T-helper 17 cell (primary cell): ENCODE results near the gene HAGH. TPM values are rescaled to one million over a fixed set of nuclear protein-coding genes. Genes with fewer than 3 reads are reported as not detected.

Source experiments
- ATAC-seq: fragments of 150-1000 bp; cut with Tn5 transposase; 2 replicates; pipeline ENCODE4 v1.10.0; 2021; ENCODE audit warnings: mild to moderate bottlenecking, moderate library complexity
- DNase-seq, 3 donors: peaks; one replicate each; pipeline versions ENCODE4 v3.0.0 to v3.0.0-alpha.2; 2020 to 2021
- H3K9me3 ChIP-seq: one replicate; pipeline ENCODE4 v1.7.0; 2013; ENCODE audit warnings: low read length, mild to moderate bottlenecking; ENCODE audit not compliant: control insufficient read depth, poor library complexity, severe bottlenecking
- H3K27ac Mint-ChIP-seq: one replicate; pipeline ENCODE4 v1.8.0; 2022; ENCODE audit warnings: mild to moderate bottlenecking, moderate library complexity, mixed read lengths
- H3K27me3 Mint-ChIP-seq: one replicate; pipeline ENCODE4 v1.8.0; 2022; ENCODE audit warnings: mixed read lengths
- H3K36me3 Mint-ChIP-seq: one replicate; pipeline ENCODE4 v1.8.0; 2022; ENCODE audit warnings: low read depth, mixed read lengths
- H3K4me1 Mint-ChIP-seq: one replicate; pipeline ENCODE4 v1.8.0; 2022; ENCODE audit warnings: mild to moderate bottlenecking, mixed read lengths
- H3K4me3 Mint-ChIP-seq: one replicate; pipeline ENCODE4 v1.8.0; 2022; ENCODE audit warnings: mild to moderate bottlenecking, moderate library complexity, mixed read lengths
- total RNA-seq, 4 donors: library from RNA in 2 of 4; stranded (reverse) in 2 of 4; gene quantifications; one replicate each; pipeline ENCODE4 v1.2.3 and lab custom pipeline; 2022 to 2026

The HAGH gene
- total RNA-seq, 2 donors from 2014 or later, result 35.8 to 37.9 TPM

DNA sequence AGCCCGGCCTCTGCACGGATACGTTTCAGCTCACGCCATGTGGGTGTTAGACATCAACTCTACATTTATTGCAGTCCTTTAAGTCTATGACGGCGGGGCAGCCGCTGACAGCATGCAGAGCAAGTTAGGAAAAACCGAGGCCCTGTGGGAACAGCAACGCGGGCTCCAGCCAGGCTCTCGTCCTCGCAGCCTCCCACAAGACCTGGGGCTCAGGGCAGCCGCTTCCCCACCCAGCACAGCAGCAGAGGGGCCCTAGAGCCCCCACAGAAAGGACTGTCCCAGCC lies 50.0 kb downstream of the HAGH start:
- ATAC-seq (no peak), DNase-seq (no peak)
- Mint-ChIP-seq H3K4me1 (peaks cover 19% of the 10 kb centered on the region), H3K27ac (peak overlapping the region; percentile 37), H3K4me3 (no peak overlapping the region), H3K36me3 (peaks cover 3% of the 10 kb centered on the region), H3K27me3 (no peaks in the 10 kb centered on the region)
- no peaks in the 10 kb centered on the region for H3K9me3 ChIP-seq

DNA sequence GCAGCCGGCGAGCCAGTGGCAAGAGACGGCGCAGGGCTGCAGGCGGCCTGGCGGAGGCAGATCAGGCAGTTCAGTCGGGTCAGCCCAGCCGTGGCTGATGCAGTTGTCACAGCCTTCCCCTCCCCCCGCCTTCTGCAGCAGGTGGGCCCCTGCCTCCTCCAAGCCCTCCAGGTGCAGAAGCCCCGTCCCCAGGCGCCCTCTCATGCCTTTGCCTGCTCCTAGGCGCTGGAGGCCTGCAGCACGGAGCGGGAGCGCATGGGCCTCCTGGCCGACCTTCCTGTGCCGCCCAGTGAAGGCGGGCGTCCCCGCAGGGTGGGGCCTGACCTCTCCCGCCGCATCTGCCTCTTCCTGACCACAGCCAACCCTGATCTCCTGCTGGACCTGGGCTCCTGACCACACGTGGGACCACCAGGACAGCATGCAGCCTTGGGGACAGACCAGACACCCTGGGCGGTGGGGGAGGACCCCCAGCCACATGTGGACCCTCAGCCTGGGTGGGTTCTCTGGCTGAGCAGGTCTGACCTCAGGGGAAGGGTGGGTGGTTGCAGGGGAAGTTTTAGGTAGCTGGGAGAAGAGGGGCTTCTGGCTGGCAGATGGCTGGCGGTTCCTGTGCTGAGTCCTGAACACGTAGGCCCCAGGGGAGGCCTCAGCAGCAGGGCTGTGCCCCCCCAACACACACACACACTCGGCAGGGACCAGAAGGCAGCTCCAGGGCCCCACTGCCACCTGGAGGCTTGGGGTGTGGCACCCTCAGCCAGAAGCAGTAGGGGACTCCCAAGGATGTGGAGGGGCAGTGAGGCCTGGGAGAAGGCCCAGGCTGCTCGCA lies 50.6 kb downstream of the HAGH start:
- H3K36me3 Mint-ChIP-seq, result peaks cover 3% of the 10 kb centered on the region
- H3K4me3 Mint-ChIP-seq, result peak overlapping the region; percentile 56
- DNase-seq, result no peak
- peak overlapping the region; percentile 37 for H3K27ac Mint-ChIP-seq
- no peak for ATAC-seq
- no peaks in the 10 kb centered on the region for H3K27me3 Mint-ChIP-seq
- peaks cover 14% of the 10 kb centered on the region for H3K4me1 Mint-ChIP-seq
- H3K9me3 ChIP-seq, result no peaks in the 10 kb centered on the region

DNA sequence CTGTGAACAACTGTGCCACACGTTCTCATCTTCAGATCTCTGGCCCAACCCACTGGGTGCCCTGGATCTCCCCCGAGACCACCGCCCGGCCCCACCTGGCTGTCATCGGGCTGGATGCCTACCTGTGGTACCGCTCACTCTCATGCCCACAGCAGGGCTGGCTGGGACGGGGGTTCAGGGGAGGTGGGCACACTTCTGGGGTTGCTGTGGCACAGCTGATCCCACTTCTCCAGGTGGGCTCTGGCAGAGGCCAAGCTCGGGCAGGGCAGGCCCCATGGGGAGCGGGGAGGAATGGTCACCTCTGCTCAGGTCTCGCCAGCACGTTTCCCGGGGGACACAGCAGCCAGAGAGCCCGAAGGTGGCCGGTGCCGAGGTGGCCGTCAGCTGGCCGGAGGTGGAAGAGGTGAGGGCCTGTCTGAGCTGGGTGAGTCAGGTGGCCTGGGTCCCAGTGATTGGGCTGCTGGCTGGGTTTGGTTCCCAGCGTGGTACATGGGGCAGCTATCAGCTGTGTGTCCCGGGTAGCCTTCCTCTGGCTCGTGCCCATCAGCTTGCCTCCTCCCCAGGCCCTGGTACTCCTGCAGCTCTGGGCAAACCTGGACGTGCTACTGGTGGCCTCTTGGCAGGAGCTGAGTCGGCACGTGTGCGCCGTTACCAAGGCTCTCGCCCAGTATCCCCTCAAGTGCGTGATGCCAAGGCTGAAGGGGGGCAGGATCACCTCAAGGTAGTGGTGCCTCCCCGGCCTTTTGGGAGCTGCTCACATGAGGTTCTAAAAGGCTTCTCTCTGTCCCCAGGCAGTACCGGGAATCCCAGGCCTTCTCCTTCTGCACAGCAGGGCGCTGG lies 51.4 kb downstream of the HAGH start:
- Mint-ChIP-seq H3K36me3 (peaks cover 3% of the 10 kb centered on the region), H3K4me3 (peak overlapping the region; percentile 56), H3K27ac (no peak overlapping the region), H3K4me1 (peaks cover 14% of the 10 kb centered on the region), H3K27me3 (no peaks in the 10 kb centered on the region)
- no peak for DNase-seq
- no peak for ATAC-seq
- H3K9me3 ChIP-seq, result no peaks in the 10 kb centered on the region

DNA sequence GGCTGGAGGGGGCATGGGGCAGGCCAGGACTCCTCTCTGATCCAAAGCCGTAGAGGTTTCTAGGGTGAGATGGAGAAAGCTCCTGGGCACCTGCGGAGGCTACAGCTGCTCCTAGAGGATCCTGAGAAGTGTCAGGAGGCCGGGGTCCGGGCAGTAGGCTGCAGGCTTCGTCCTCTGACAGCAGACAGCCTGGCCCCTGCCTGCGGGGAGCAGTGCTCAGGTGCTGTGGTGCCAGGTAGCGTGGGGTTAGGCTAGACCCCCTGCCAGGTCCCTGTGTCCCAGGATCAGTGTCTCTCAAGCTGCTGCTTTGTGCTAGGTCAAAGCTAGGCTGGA lies 52.2 kb downstream of the HAGH start:
- no peak overlapping the region for H3K27ac Mint-ChIP-seq
- H3K9me3 ChIP-seq, result no peaks in the 10 kb centered on the region
- no peaks in the 10 kb centered on the region for H3K27me3 Mint-ChIP-seq
- ATAC-seq, result no peak
- no peak for DNase-seq
- H3K4me3 Mint-ChIP-seq, result peak overlapping the region; percentile 2
- H3K36me3 Mint-ChIP-seq, result peaks cover 3% of the 10 kb centered on the region
- peaks cover 18% of the 10 kb centered on the region for H3K4me1 Mint-ChIP-seq

DNA sequence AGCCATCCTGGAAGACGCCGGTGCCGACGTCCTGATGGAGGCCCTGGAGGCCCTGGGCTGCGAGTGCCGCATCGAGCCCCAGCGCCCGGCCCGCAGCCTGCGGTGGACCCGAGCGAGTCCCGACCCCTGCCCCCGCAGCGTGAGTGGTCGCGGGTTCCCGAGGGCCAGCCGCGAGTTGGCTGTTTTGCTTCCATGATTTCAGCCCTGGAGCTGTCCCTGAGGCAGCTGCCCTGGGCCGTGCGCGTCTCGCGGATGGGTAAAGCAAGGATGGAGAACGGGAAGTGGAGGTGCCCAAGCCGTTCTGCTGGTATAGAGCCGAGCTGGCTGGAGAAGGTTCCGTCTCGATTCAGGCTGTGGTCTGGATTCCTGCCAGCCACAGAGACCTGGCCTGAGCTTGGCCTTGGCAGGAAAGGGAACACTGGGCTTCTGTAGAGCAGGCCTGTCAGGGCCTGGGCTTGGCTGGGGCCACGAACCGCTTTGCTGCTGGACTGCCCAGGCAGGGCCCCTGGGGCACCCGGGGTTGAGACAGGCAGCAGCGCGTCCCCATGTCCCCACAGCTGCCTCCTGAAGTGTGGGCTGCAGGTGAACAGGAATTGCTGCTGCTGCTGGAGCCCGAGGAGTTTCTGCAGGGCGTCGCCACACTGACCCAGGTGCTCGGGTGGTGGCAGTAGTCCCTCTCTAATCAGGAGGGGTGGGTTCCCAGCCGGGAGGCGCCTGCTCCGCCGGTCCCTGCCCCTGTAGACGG lies 52.8 kb downstream of the HAGH start:
- peaks cover under 1% of the 10 kb centered on the region for H3K36me3 Mint-ChIP-seq

DNA sequence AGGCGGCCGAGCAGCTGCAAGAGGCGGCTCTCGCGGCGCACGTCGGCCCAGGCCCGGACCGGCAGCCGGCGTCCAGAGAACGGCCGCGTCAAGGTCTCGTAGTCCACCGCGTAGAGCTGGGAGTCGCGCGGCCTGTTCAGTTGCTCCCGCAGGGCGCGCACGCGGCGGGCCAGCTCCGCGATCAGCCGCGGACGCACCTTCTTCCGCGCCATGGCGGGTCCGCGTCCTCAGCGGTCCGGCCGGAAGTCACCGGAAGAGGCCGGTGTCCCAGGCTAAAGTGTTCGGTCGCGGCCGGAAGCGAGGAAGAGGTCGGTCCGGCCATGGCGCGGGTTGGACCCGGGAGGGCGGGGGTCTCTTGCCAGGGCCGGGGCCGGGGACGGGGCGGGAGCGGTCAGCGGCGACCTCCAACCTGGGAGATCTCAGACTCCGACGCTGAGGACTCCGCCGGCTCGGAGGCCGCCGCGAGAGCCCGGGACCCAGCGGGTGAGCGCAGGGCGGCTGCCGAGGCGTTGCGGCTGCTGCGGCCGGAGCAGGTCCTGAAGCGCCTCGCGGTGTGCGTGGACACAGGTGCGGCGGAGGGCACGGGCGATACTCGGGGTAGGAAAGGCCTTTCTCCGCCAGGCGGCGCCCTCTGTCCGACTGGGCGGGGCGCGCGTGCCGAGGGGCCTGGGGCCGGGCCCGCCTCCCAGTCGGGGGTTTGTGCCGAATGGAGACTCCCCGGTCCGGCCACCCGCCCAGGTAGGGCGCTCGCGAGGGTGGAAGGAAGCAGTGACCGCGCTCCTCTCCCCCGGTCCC lies 53.5 kb downstream of the HAGH start, which contains the start of gene MRPS34:
Gene MRPS34, minus strand, starts transcription at position 227 of the 795 bp plus-strand sequence. Its CDS starts 15 bp downstream, at position 212.
- ATAC-seq (peak; percentile 58), DNase-seq (peak; percentile 66 to 76 (median 75))
- peak within 1 kb of the TSS; percentile 77 for H3K27ac Mint-ChIP-seq
- H3K9me3 ChIP-seq, result no peaks in the 10 kb centered on the region
- H3K4me3 Mint-ChIP-seq, result peak within 1 kb of the TSS; percentile 99
- peaks cover 18% of the 10 kb centered on the region for H3K4me1 Mint-ChIP-seq
- H3K27me3 Mint-ChIP-seq, result no peaks in the 10 kb centered on the region
- H3K36me3 Mint-ChIP-seq, result no peaks in the 10 kb centered on the region

More for the DNA sequence above, 52.8 kb downstream of the HAGH start:
- ATAC-seq, result peak; percentile 4
- Mint-ChIP-seq H3K27me3 (no peaks in the 10 kb centered on the region), H3K4me3 (peak overlapping the region; percentile 99), H3K4me1 (peaks cover 18% of the 10 kb centered on the region), H3K27ac (no peak overlapping the region)
- H3K9me3 ChIP-seq, result no peaks in the 10 kb centered on the region
- DNase-seq, result no peak

DNA sequence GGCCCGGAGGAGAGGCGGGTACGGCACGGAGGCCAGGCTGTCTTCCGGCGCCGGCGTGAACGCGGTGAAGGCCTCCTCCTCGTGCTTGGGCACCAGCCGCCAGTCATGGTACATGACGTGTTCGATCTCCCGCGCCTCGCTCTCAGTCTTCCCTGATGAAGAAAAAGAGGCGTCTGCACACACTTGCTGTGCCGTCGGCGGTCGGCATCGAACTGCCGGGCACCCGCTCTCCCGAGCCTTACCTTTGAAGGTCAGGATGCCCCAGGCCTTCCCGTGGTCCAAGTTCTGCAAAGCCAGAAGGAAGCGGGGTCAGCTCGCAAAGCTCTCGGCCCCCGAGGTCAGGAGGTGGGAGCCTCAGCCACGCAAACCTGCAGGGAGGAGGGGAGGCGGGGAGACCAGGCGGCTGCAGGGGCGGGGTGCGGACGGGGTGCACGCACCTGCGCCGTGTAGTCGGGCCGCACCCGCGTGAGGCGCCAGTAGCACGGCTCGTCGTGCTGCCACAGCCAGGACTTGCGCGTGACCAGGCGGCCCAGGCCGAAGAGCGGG lies 54.2 kb downstream of the HAGH start, which contains the start of gene EME2:
Gene EME2, plus strand, starts transcription at position 449 of the 546 bp plus-strand sequence. CDS start 418 bp downstream, outside the sequence.
- no peaks in the 10 kb centered on the region for H3K27me3 Mint-ChIP-seq
- ATAC-seq (peak; percentile 38), DNase-seq (peak in 2 of 3 donors; percentile 42 to 46)
- H3K27ac Mint-ChIP-seq, result peak within 1 kb of the TSS; percentile 77
- H3K4me1 Mint-ChIP-seq, result peaks cover 18% of the 10 kb centered on the region
- no peaks in the 10 kb centered on the region for H3K9me3 ChIP-seq
- peak within 1 kb of the TSS; percentile 99 for H3K4me3 Mint-ChIP-seq
- H3K36me3 Mint-ChIP-seq, result no peaks in the 10 kb centered on the region

DNA sequence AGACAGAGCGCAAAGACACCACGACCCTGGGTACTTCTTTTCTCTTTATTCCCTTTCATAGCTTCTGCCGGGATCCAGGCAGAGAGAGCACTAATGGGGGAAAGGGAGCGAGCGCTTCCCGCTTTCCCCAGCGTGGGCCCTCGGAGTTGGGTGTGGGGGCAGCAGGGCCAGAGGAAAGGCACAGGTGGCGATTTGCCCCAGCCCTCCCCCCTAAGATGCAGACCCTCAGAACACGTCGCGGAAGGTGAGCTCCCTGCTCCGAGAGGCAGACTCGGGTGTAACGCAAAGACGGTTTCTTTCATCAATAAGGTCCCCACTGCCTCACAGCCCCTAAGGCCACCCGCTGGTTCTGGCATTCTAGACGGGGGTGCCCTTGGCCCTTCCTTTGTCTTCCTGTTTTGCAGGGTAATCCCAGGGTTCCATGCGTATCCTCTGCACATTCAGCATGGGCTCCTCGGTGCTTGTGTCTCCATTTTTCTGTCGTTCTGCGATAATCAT lies 54.7 kb downstream of the HAGH start:
- Mint-ChIP-seq H3K36me3 (no peaks in the 10 kb centered on the region), H3K27ac (peak overlapping the region; percentile 77), H3K4me1 (peaks cover 18% of the 10 kb centered on the region), H3K27me3 (no peaks in the 10 kb centered on the region), H3K4me3 (peak overlapping the region; percentile 99)
- DNase-seq, result no peak
- no peak for ATAC-seq
- no peaks in the 10 kb centered on the region for H3K9me3 ChIP-seq

DNA sequence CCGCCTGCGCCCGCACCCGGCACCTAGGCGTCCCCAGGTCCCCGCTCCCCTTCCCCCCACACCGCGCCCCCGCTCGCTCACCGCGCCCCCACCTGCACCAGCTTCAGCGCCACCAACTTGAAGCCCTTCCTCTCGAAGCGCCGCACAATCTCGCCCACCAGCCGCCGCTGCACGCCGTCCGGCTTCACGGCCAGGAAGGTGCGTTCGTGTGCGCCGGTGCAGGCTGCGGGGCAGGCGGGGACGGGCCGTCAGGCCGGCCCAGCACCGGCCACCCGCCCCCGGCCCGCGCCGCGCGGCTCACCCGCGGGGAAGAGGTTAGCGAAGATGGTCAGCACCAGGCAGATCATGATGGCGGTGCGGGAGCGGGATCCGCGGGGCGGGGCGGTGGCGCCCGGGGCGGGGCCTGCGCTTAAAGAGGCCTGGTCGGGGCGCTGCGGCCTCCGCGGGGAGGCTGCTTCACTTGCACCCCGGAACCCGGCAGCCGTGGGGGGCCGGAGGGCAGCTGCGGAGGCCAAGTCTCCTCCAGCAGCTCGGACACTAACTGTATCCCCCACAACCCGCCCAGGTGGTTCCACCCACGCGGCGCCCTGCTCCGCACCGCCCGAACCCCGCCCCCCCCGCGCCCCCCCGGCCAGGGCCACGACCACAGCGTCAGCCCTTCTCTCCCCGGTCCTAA lies 55.3 kb downstream of the HAGH start, which contains the start of gene NME3:
Gene NME3, minus strand, starts transcription at position 356 of the 676 bp plus-strand sequence. Its CDS starts 9 bp downstream, at position 347.
- no peaks in the 10 kb centered on the region for H3K27me3 Mint-ChIP-seq
- peaks cover 18% of the 10 kb centered on the region for H3K4me1 Mint-ChIP-seq
- no peaks in the 10 kb centered on the region for H3K36me3 Mint-ChIP-seq
- ATAC-seq (peak; percentile 59), DNase-seq (peak; percentile 63 to 67 (median 65))
- no peaks in the 10 kb centered on the region for H3K9me3 ChIP-seq
- H3K4me3 Mint-ChIP-seq, result peak within 1 kb of the TSS; percentile 99
- H3K27ac Mint-ChIP-seq, result peak within 1 kb of the TSS; percentile 79

DNA sequence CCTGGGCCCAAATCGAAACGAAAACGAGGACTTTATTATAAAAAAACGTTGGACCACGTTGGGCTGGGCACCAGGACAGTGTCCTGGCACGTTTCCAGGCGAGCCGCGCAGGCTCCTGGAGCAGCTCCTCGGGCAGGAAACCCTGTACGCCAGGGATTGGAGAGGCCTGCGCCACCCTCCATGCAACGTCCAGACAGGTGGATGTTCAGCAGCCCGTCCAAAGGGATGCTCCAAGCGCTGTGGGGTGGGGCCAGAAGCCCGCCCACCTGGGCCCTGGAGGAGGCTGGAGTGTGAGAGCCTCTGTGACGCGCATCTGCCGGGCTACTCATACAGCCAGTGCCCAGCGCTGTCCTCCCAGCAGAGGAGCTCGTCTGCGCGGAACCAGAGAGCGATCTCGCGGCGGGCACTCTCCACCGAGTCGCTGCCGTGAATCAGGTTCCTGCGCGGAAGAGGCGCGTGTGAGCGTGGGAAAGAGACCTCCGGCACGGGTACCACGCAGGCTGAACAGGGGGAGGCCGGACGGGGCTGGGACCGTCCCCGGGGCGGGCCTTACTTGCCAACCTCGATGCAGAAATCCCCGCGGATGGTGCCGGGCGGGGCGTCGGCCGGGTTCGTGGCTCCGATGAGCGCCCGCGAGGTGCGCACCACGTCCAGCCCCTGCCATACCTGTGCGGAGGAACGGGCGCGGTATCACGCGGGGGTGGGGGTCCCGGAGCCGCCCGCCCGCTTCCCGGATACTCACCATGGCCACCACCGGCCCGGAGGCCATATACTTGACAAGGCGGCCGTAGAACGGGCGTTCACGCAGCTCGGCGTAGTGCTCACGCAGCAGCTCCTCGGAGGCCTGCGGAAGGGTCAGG lies 56.1 kb downstream of the HAGH start:
- peak; percentile 35 to 60 (median 57) for DNase-seq
- H3K36me3 Mint-ChIP-seq, result no peaks in the 10 kb centered on the region
- no peaks in the 10 kb centered on the region for H3K9me3 ChIP-seq
- no peaks in the 10 kb centered on the region for H3K27me3 Mint-ChIP-seq
- peak; percentile 55 for ATAC-seq
- peak overlapping the region; percentile 99 for H3K4me3 Mint-ChIP-seq
- H3K27ac Mint-ChIP-seq, result peak overlapping the region; percentile 79
- peaks cover 18% of the 10 kb centered on the region for H3K4me1 Mint-ChIP-seq
